ENCODE results near the gene CPT1C.

DNA sequence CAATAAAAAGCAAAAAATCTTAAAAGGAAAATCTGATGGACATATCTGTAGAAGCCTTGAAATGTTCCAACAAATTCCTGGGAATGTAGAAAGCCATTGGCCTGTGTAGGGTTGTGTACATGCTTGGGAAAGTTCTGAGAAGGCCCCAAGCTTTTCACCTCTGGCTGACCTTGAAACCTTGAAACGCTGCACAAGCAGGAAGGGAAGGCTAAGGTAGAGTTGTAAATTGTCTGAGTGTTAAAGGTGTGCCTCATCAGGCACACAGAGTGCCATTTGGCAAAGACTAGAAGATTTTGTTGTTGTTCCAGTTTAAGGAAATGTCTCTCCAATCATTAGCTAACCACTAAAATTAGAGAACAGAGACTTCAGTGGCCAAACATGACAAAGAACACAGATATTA lies 61.8 kb downstream of the CPT1C start:
- TF ChIP-seq, protein P1, sequence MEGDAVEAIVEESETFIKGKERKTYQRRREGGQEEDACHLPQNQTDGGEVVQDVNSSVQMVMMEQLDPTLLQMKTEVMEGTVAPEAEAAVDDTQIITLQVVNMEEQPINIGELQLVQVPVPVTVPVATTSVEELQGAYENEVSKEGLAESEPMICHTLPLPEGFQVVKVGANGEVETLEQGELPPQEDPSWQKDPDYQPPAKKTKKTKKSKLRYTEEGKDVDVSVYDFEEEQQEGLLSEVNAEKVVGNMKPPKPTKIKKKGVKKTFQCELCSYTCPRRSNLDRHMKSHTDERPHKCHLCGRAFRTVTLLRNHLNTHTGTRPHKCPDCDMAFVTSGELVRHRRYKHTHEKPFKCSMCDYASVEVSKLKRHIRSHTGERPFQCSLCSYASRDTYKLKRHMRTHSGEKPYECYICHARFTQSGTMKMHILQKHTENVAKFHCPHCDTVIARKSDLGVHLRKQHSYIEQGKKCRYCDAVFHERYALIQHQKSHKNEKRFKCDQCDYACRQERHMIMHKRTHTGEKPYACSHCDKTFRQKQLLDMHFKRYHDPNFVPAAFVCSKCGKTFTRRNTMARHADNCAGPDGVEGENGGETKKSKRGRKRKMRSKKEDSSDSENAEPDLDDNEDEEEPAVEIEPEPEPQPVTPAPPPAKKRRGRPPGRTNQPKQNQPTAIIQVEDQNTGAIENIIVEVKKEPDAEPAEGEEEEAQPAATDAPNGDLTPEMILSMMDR (IDR thresholded peaks at IDR 0.05), result no peak
- TF ChIP-seq POLR2A (IDR thresholded peaks at IDR 0.05) (no peak), POLR2AphosphoS5 (IDR thresholded peaks at IDR 0.05) (no peak)
